Gastroesophageal sphincter (tissue), 4 donors: Measurements from ENCODE around the gene HTD2. TPM values are rescaled to one million over a fixed set of nuclear protein-coding genes. Genes with fewer than 3 reads are reported as not detected.
A peak's percentile ranks its signal among the peaks of the same experiment; 100 is the strongest.

Experiments
- ATAC-seq: fragments of 150-250 bp; one replicate; pipeline ENCODE4 v1.9.1; 2016; ENCODE audit warnings: mild to moderate bottlenecking, moderate library complexity
- H3K27ac ChIP-seq, 4 donors: fragments of 200-600 bp; sonication (generic) in 3 of 4; 1 replicate in 3 of 4; 2 replicates in 1 of 4; pipeline ENCODE4 v1.5.1; 2016 to 2019
- H3K27me3 ChIP-seq: fragments of 200-600 bp; sonication (generic); one replicate; pipeline ENCODE4 v1.5.1; 2019
- H3K36me3 ChIP-seq, 2 donors: fragments of 200-600 bp; sonication (generic); one replicate each; pipeline ENCODE4 v1.5.1; 2019; ENCODE audit warnings: control low read depth in 1 of 2
- H3K4me1 ChIP-seq, 3 donors: fragments of 200-600 bp; sonication (generic); 1 replicate in 2 of 3; 2 replicates in 1 of 3; pipeline ENCODE4 v1.5.1; 2016 to 2019; ENCODE audit warnings: control low read depth in 2 of 3
- H3K4me3 ChIP-seq, 2 donors: fragments of 200-600 bp; sonication (generic); one replicate each; pipeline ENCODE4 v1.5.1; 2019; ENCODE audit warnings: mild to moderate bottlenecking in 1 of 2, moderate library complexity in 1 of 2
- H3K9me3 ChIP-seq, 3 donors: fragments of 200-600 bp; sonication (generic); one replicate each; pipeline ENCODE4 v1.5.1; 2017 to 2019; ENCODE audit warnings: control low read depth in 2 of 3
- CTCF ChIP-seq, 4 experiments: fragments of 200-600 bp in 2 of 4; fragments of 450-650 bp in 2 of 4; sonication (generic) in 1 of 4; IDR thresholded peaks; one replicate each; pipeline ENCODE4 v1.5.1; 2017 to 2019; ENCODE audit warnings: antibody characterized with exemption in 4 of 4, mild to moderate bottlenecking in 2 of 4, moderate library complexity in 2 of 4
- EP300 ChIP-seq: sonication (generic); formaldehyde crosslinking; IDR thresholded peaks from one replicate; pipeline ENCODE4 v1.6.1; 2017; ENCODE audit warnings: antibody characterized with exemption, mild to moderate bottlenecking
- POLR2A ChIP-seq, 2 donors: fragments of 450-650 bp; IDR thresholded peaks; one replicate each; pipeline ENCODE4 v1.6.1; 2017; ENCODE audit warnings: antibody characterized with exemption in 2 of 2, mild to moderate bottlenecking in 2 of 2, moderate library complexity in 1 of 2
- POLR2AphosphoS5 ChIP-seq: sonication (generic); formaldehyde crosslinking; IDR thresholded peaks from one replicate; pipeline ENCODE4 v1.6.1; 2017; ENCODE audit warnings: antibody characterized with exemption
- WGBS, 2 donors: methylation state at CpG; one replicate each; pipeline ENCODE4 v1.1.5; 2018; ENCODE audit warnings: low coverage in 1 of 2; 5-methylcytosine and 5-hydroxymethylcytosine counted together
- total RNA-seq, 4 donors: library from RNA; depleted of rRNA; stranded (reverse); fragments of >200 nt; gene quantifications; one replicate each; pipeline ENCODE4 v1.1.0, GENCODE V29; 2016

Gene HTD2
- total RNA-seq, 4 donors from 2014 or later, result 3.3 to 19.8 (median 11.9) TPM

- no CpG with 5 or more reads among the region's 79 CpGs for WGBS, 2 donors
- H3K9me3 ChIP-seq, result no peaks in the 10 kb centered on the region
- peaks cover 0 to 54% (median 10%) of the 10 kb centered on the region in 3 donors for H3K4me1 ChIP-seq
- no peaks in the 10 kb centered on the region for H3K27me3 ChIP-seq
- H3K27ac ChIP-seq, result peak within 1 kb of the TSS; percentile 39 to 87 (median 79)
- TF ChIP-seq EP300 (no peak), POLR2A (IDR thresholded peaks at IDR 0.05) (peak; percentile 47 to 51), CTCF (IDR thresholded peaks at IDR 0.05) (peak in 3 of 4 experiments; percentile 39 to 50 (median 43))
- ATAC-seq, result peak; percentile 96
- H3K36me3 ChIP-seq, result no peaks in the 10 kb centered on the region
- peak within 1 kb of the TSS; percentile 86 to 89 for H3K4me3 ChIP-seq
These were observed 26.4 kb downstream of the HTD2 start, which contains the start of gene PXK for GRCh38 chr3:58332575-58333188. PXK (plus strand) TSS chr3:58332892; CDS start chr3:58332989, 97 bp downstream.

GRCh38 chr3:58333206-58334012 is 27.1 kb downstream of the HTD2 start:
- Histone ChIP-seq H3K27ac (peak overlapping the region; percentile 39 to 87 (median 79)), H3K27me3 (no peaks in the 10 kb centered on the region), H3K4me3 (peak overlapping the region; percentile 86 to 89), H3K36me3 (no peaks in the 10 kb centered on the region), H3K4me1 (peaks cover 0 to 59% (median 10%) of the 10 kb centered on the region in 3 donors), H3K9me3 (no peaks in the 10 kb centered on the region)
- 0% methylated on average over 2 to 8 of the region's 37 CpGs for WGBS, 2 donors
- TF ChIP-seq POLR2AphosphoS5 (no peak), CTCF (IDR thresholded peaks at IDR 0.05) (peak in 1 of 4 experiments; percentile 27)
- peak; percentile 11 for ATAC-seq

DNA sequence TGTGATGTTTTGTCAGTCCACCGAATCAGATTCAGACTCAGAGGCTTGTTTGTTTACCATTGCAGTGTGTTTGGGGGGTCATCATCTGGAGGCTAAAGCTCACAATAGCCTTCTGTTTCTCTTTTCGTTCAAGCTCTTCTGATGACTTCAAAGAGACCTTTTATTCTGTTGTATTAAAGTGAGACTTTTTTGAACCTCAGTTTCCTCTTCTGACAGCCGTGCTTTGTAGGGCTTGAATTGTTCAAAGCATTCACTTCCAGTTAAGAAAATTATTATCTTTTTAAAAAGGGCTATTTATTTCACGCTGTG is 27.6 kb downstream of the HTD2 start:
- Histone ChIP-seq H3K27me3 (no peaks in the 10 kb centered on the region), H3K9me3 (no peaks in the 10 kb centered on the region), H3K36me3 (no peaks in the 10 kb centered on the region), H3K4me3 (peak overlapping the region; percentile 86 to 89), H3K27ac (peak overlapping the region in 3 of 4 donors; percentile 77 to 87 (median 81)), H3K4me1 (peaks cover 0 to 59% (median 10%) of the 10 kb centered on the region in 3 donors)
- whole genome bisulfite sequencing, 2 donors, result 0 to 20% methylated on average over 3 to 4 of the region's 4 CpGs
- no peak for TF ChIP-seq EP300
- TF ChIP-seq POLR2AphosphoS5, result no peak
- TF ChIP-seq POLR2A (IDR thresholded peaks at IDR 0.05), result no peak
- no peak for TF ChIP-seq CTCF (IDR thresholded peaks at IDR 0.05)
- ATAC-seq, result no peak

GRCh38 chr3:58334506-58334884 is 28.2 kb downstream of the HTD2 start:
- peak overlapping the region in 3 of 4 donors; percentile 66 to 87 (median 81) for H3K27ac ChIP-seq
- no peaks in the 10 kb centered on the region for H3K9me3 ChIP-seq
- H3K4me3 ChIP-seq, result peak overlapping the region in 1 of 2 donors; percentile 89
- ATAC-seq, result no peak
- H3K27me3 ChIP-seq, result no peaks in the 10 kb centered on the region
- TF ChIP-seq EP300 (no peak), POLR2A (IDR thresholded peaks at IDR 0.05) (no peak), POLR2AphosphoS5 (no peak), CTCF (IDR thresholded peaks at IDR 0.05) (no peak)
- peaks cover 0 to 59% (median 10%) of the 10 kb centered on the region in 3 donors for H3K4me1 ChIP-seq
- H3K36me3 ChIP-seq, result no peaks in the 10 kb centered on the region
- 71 to 75% methylated on average over 1 of the region's 1 CpG for WGBS, 2 donors

DNA sequence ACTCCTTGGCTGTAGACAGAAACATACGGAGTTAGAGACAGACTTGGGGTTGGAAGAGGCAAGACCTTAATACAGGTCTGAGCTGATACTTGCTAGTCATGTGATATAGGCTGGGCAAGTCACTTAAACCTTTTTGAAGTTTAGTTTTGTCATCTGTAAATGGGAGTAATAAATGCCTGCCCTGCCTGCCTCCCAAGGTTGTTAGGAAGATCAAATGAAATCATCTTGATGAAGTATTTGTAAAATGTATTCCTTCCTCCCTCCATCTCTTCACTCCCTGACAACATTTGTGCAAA is 29.3 kb downstream of the HTD2 start:
- 39% methylated on average over 1 of the region's 1 CpG; no CpG with 5 or more reads in 1 of the 2 donors for WGBS, 2 donors

More for the DNA sequence above, 29.3 kb downstream of the HTD2 start:
- Histone ChIP-seq H3K4me3 (peak overlapping the region in 1 of 2 donors; percentile 6), H3K9me3 (no peaks in the 10 kb centered on the region), H3K27me3 (no peaks in the 10 kb centered on the region), H3K27ac (peak overlapping the region in 3 of 4 donors; percentile 66 to 87 (median 81)), H3K4me1 (peaks cover 0 to 59% (median 10%) of the 10 kb centered on the region in 3 donors), H3K36me3 (peaks cover 0 to 11% of the 10 kb centered on the region in 2 donors)
- TF ChIP-seq EP300 (no peak), CTCF (IDR thresholded peaks at IDR 0.05) (no peak), POLR2AphosphoS5 (no peak), POLR2A (IDR thresholded peaks at IDR 0.05) (no peak)
- no peak for ATAC-seq
